Central memory CD4-positive, alpha-beta T cell (primary cell): ENCODE results near the gene PRDM9.
"Not testable (repeated sequence)": the region's sequence is repeated elsewhere in the genome, so short reads cannot be mapped to it uniquely, and the experiment has no call there.

ENCODE experiments used
- DNase-seq: peaks from one replicate; pipeline ENCODE4 v3.0.0; 2022
- total RNA-seq, 3 experiments: gene quantifications; one replicate each; lab custom pipeline; 2026; lab: John Stamatoyannopoulos, UW

Gene PRDM9
- 0 reads per million in 3 experiments for total RNA-seq

GRCh38 chr5:23507278-23507685 is at the start of gene PRDM9:
Gene PRDM9, plus strand, starts transcription at chr5:23507609. Its CDS starts 1,425 bp downstream, at chr5:23509034.
- no peak for DNase-seq

DNA sequence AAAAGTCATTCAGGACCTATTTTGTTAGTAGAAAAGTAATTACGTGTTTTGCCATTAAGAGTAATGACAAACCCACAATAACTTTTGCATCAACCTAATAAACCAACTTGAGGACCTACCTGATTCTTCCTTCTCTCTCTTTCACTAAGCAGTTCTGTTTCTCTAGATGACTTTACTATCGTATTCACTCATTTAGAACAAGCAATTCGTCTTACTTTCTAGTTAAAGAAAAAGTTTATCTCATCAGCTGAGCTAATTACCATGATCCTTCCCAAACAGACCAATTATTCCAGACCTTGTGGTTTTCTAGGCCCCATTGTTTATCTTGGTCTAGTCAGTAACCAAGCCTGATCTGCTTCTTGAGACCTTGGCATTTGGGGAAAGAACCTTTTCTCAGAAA is 49.6 kb upstream of the PRDM9 start:
- no peak for DNase-seq

- no peak for DNase-seq
Measured at GRCh38 chr5:23459214-23459613, 48.2 kb upstream of the PRDM9 start.

DNA sequence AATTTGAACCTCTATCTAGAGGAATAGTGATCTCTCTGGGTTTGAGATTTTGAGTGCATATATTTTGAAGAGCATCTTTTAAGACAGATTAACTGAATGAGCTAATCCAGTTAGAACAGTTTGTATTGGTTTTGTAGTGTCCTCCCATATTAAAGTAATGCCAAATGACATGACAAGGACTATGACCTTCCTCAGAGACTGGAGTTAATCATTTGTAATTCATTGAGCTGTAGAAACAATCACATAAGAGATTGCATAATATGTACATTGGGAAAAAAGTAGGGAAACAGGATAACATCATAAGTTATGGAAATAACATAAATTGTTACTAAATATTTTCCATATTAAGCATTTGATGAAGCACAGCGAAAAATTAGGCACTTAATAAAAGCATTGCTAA is 45.8 kb upstream of the PRDM9 start:
- no peak for DNase-seq

DNA sequence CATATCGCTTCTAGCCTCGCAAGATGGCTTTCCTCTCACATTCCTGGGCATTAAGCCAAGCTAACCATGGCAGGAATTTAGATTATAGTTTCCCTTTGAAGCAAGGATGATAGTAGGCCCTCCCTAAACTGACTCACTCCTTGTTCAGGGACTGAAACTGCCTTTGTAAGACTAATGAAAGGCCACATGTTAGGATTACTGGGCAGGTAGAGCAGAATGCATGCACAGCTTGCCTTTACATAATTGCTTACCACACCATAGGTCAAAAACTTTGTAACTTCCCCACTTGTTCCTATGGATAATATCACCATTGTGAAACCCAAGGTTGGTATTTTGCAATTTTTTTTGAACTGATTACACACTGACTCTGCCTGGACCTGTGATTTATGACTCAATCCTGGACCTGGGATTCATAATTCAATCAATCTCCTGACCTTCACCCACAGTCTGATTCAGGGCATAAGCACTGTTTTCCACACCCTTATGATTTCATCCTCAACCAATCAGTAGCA is 41.0 kb upstream of the PRDM9 start:
- no peak for DNase-seq

- DNase-seq = no peak
Measured at GRCh38 chr5:23468658-23469057, 38.8 kb upstream of the PRDM9 start.

- DNase-seq = no peak
Measured at GRCh38 chr5:23473915-23474314, 33.5 kb upstream of the PRDM9 start.

DNA sequence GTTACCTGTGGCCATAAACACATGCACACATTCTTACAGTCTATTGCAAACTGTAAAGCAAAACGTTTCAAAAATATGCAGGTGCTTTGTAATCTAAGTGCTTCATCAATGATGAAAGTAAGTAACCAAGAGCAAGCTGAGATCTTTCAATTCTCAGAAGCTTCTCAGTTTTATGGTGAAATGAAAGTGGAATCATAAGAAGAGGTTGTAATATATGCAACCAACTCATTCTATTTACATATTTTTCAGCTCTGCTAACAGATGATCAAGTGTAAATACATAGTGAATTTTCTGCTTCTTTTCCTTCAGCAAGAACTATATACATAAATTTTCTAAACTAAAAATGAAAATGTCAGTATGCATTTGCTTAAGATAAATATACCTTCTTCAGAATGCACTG is 33.1 kb upstream of the PRDM9 start:
- no peak for DNase-seq

GRCh38 chr5:23476580-23476979 is 30.8 kb upstream of the PRDM9 start:
- no peak for DNase-seq

DNA sequence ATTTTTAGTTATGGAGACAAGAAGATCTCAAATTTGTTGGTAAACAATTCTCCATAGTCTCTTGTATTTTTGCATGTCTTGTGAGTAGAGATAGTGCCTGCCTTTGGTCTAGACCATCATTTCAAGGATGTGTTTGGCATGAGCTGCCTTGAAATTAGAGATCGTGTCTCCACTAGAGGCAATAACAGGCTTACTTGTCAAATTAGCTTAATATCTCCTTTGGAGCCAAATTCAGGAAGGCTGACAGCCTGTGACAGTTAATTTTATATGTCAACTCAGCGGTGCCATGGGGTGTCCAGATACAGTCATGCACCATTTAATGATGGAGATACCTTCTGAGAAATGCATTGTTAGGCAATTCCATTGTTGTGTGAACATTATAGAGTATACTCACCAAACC is 24.8 kb upstream of the PRDM9 start:
- no peak for DNase-seq

- no peak for DNase-seq
Measured at GRCh38 chr5:23483090-23483489, 24.3 kb upstream of the PRDM9 start.

DNA sequence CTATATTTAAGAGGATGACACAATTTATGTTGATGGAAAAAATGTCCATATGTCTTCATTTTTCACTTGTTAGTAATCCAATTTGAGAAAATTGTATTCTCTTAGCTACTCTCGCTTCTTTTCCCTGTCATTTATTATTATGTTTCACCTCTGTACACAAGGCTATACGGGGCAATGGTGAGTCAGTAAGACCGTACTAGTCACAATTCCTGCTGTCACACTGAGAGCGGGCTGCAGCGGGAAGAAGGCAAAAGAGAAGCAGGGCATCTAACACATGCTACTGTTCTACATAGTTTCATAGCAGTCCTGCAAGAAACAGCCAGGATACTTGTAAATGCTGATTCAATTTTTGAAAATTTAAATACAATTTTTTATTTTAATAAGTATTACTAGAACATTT is 23.3 kb upstream of the PRDM9 start:
- no peak for DNase-seq

GRCh38 chr5:23486227-23486626 is 21.2 kb upstream of the PRDM9 start:
- DNase-seq = not testable (repeated sequence)

GRCh38 chr5:23490993-23491392 is 16.4 kb upstream of the PRDM9 start:
- DNase-seq = no peak

DNA sequence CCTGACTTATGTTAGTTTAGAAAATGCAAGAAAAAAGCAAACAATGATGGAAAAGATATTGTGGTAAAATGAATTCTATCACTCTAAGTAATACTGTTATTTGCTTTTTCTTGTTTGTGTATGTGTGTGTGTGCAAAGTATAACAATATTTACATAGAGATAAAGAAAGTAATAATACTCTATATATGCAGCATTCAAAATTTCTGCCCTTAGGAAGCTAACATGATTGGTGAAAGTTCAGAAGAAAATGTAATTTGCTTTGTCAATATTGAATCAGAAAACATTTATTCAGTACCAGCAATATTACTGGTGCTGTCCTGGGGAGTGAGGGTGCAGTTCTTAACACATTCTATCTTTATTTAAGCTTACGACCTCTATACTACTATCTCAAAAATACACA is 12.9 kb upstream of the PRDM9 start:
- DNase-seq = no peak

DNA sequence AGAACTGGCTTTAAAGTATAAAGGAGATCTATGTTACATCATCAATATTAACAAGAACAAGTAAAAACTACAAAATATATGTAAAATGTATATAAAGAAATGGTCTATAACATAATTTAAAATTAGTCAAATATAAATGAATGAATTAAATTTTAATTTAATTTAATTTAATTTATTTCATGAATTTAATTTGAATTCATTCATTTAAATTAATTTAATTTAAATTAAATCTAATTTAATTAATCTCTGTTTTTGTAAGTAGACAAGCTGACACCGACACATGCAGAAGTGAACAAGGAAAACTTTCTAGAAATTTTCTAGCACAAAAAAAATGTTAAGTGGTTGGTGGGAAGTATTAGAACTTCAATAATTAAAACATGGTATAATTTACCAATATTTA is 10.8 kb upstream of the PRDM9 start:
- DNase-seq = no peak

- DNase-seq = no peak
Measured at GRCh38 chr5:23506329-23507236, 826 bp upstream of the PRDM9 start.

DNA sequence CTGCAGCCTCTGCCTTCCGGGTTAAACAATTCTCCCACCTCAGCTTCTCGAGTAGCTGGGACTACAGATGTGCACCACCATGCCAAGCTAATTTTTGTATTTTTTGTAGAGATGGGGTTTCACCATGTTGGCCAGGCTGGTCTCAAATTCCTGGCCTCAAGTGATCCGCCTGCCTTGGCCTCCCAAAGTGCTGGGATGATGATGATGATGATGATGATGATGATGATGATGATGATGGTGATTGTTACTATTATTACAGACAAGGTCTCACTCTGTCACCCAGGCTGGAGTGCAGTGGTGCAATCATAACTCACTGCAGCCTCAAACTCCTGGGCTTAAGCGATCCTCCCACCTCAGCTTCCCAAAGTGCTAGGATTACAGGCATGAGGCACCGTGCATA is 3.0 kb downstream of the PRDM9 start:
- not testable (repeated sequence) for DNase-seq

- DNase-seq = no peak
Measured at GRCh38 chr5:23522553-23522952, 15.1 kb downstream of the PRDM9 start.

- DNase-seq = no peak
Measured at GRCh38 chr5:23523031-23523430, 15.6 kb downstream of the PRDM9 start.

DNA sequence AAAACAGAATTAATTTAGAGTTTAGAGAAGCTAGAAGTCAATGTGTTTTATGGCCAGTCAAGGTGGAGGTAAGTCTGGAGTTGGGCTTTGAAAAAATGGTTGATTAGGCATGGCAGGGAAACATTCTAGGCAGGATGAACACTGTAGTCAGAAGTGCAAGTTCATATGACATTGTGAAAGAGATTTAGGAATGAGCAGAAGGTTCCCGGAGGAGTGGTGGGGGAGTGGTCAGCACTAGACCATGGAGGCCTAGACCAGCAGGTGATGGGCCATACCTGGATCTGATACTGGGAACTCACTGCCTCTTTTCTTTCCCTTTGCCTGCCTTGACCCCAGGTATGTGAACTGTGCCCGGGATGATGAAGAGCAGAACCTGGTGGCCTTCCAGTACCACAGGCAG is 16.6 kb downstream of the PRDM9 start:
- no peak for DNase-seq

DNA sequence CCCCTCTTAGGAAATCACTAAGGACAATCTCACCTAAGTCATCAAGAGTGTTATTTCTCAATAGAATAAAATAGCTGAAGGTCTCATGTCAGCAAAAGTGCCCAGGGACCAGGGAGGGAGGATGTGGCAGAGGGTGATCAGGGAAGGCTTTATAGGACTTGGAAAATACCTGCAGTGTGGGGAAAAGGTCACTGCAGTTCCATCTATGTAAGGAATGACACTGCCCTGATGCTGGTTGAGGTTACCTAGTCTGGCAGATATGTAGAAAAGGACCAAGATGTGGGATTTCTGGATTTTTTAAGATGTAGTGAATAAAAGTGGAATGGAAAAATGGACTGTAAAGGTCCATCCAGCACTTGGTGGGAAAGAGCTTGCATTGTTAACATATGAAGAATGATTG is 18.3 kb downstream of the PRDM9 start:
- DNase-seq = no peak

GRCh38 chr5:23526616-23527015 is 19.2 kb downstream of the PRDM9 start:
- DNase-seq = not testable (repeated sequence)

DNA sequence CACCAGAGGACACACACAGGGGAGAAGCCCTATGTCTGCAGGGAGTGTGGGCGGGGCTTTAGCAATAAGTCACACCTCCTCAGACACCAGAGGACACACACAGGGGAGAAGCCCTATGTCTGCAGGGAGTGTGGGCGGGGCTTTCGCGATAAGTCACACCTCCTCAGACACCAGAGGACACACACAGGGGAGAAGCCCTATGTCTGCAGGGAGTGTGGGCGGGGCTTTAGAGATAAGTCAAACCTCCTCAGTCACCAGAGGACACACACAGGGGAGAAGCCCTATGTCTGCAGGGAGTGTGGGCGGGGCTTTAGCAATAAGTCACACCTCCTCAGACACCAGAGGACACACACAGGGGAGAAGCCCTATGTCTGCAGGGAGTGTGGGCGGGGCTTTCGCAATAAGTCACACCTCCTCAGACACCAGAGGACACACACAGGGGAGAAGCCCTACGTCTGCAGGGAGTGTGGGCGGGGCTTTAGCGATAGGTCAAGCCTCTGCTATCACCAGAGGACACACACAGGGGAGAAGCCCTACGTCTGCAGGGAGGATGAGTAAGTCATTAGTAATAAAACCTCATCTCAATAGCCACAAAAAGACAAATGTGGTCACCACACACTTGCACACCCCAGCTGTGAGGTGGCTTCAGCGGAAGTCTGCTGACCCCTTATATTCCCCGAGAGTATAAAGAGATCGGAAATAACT is 20.0 kb downstream of the PRDM9 start:
- not testable (repeated sequence) for DNase-seq
